ENCODE results near the gene HLA-DOB. TPM values are rescaled to one million over a fixed set of nuclear protein-coding genes. Genes with fewer than 3 reads are reported as not detected.

Gene HLA-DOB
- total RNA-seq, 1 donor from 2014 or later: not detected

DNA sequence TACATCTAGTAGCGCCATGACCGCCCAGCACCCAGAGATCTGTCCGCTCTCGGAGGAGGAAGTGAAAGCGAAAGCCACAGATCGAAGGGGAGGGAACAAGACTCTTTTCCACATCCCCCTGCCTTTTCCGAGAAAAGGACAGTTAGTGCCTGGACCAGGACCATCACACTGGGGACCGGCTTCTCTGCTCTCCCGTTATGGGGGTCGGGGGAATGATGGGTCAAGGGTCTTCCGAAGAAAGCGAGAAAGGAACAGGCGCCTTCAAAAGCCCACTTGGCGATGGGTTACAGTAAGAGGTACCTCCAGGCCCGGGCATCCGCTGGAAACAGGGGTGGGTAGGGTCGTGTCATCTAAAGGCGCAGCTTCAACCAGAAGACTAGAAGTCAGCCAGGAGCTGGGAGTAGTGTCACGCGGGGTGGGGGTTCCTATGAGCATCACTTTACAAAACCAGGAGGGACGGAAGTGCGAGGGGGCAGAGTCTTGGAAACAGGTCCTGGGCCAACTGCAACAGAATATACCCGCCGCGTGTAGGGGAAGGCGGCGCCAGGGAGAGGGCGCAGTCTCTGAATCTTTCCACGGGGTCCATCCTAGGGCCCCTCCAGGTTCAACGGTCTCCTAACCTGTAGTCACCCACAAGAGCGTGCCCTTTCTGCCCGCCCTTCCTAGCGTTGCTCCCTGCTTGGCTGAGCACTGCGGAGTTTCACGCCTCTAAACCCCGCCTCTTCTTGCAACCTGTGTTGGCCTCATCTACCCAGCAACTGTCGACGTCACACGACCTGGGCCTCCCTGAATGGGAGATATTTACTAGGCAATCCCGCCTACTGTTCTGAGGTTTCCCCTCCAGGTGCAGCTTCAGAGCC lies 27.4 kb upstream of the HLA-DOB start, which contains the start of gene PSMB8:
Gene PSMB8, minus strand, starts transcription at position 69 of the 860 bp plus-strand sequence. Its CDS starts 51 bp downstream, at position 18.
- peak; percentile 69 for DNase-seq (ENCODE audit: low read depth, low spot score)

DNA sequence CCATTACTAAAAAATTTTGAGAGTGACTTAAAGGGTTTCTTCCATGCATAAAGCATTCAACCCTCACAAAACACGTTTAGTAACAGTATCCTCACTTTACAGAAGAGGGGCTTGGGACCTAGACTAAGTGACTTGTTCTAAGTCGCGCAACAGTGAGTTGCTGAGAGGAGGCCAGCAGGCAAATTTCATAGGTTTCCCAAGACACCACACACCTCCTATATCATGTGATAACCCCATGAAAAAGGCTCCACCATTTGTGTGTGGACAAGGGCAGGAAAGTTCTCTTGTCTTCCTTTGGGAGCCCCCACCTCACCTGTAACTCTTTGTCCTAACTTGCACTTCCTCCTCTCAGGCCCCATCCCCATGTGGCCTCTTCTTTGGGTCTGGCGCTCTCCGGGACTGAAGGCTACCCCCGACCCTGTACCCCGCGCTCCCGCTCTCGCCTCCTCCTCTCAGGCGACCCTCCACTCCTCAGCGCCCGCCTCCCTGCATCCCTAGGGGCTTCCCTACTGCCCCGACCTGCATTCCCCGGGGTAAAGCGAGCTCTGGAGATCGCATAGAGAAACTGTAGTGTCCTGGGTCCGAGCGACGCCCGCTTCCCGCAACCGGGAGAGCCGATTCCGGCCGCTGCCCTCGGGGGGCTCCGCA lies 26.7 kb upstream of the HLA-DOB start:
- DNase-seq (ENCODE audit: low read depth, low spot score): no peak

GRCh38 chr6:32842690-32843089 lies 25.9 kb upstream of the HLA-DOB start:
- DNase-seq (ENCODE audit: low read depth, low spot score): no peak

- DNase-seq (ENCODE audit: low read depth, low spot score): no peak
Measured at GRCh38 chr6:32842021-32842650, 25.3 kb upstream of the HLA-DOB start.

- DNase-seq (ENCODE audit: low read depth, low spot score): no peak
Measured at GRCh38 chr6:32840604-32841246, 23.9 kb upstream of the HLA-DOB start.

GRCh38 chr6:32839356-32839755 lies 22.6 kb upstream of the HLA-DOB start:
- DNase-seq (ENCODE audit: low read depth, low spot score): no peak

- peak; percentile 69 for DNase-seq (ENCODE audit: low read depth, low spot score)
Measured at GRCh38 chr6:32838114-32838958, 21.5 kb upstream of the HLA-DOB start, which contains the start of gene TAP2. Gene TAP2 (minus strand): TSS chr6:32838739. CDS start chr6:32838233, 506 bp downstream.

- no peak for DNase-seq (ENCODE audit: low read depth, low spot score)
Measured at GRCh38 chr6:32837651-32838113, 20.9 kb upstream of the HLA-DOB start.

DNA sequence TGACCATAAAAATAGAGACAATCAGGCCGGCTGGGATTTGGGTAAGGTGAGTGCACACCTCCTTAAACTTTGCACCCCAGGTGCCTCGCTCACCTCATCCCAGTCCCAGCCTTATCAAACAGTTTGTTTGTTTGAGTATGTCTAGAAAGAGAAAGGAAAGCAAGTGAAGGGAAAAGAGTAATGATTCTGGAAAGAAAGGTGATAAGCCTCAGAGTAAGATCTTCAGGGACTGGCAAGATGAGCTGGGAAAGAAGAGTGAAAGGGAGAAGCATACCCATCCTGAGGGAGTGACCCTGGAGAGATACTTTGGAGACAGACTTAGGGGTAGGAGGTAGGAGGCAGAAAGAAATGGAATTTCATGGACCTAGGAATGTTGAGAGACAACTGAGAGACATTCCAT lies 20.1 kb upstream of the HLA-DOB start:
- no peak for DNase-seq (ENCODE audit: low read depth, low spot score)

DNA sequence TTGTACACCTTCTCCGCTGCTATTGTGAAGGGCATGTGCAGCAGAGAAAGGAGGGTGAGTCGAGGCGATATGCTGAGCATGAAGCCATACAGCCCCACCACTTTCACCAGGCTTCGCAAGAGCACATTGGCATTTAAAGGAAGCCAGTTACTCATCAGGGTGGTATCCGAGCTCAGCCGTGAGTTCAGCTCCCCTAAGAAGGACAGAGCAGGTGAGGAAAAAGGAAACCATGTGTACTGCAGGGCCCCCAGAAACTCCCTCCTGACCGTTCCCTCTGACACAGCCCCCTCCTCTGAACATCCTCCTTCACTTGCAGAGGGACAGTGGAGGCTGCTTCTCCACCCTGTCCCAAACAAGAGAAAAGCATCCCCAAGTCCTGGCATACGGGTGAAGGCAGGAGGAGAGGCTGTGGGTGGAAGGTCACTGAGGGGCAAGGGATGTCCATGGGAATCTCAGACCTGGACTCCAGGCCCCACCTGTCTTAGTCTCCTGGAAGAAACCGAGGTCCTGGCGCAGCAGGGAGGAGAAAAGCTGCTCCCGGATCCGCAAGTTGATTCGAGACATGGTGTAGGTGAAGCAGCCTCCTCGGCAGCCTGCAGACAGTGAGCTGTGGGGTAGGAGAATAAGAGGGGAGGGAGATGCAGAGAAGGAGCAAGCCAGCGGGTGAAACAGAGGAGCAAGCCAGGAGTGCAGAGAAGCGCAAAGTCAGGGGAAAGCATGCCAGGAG lies 18.5 kb upstream of the HLA-DOB start:
- no peak for DNase-seq (ENCODE audit: low read depth, low spot score)

GRCh38 chr6:32833664-32834063 lies 16.9 kb upstream of the HLA-DOB start:
- DNase-seq (ENCODE audit: low read depth, low spot score): no peak

DNA sequence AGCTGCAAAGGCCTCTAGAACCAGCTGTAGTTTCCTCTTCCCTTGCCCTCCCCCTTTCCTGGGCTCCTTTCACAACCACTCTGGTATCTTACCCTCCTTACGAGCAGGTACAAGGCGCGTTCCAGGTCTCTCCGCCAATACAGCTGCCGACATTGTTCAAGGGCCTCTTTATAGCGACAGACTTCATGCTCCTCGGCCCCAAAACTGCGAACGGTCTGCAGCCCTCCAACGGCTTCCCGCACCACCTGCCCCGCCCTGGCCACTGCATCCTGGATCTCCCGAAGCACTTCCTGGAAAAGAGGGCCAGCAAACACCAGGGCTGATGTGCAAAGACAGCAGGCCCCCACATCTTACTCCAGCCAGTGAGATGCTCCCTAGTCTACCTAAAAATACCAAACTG lies 15.7 kb upstream of the HLA-DOB start:
- DNase-seq (ENCODE audit: low read depth, low spot score): no peak

DNA sequence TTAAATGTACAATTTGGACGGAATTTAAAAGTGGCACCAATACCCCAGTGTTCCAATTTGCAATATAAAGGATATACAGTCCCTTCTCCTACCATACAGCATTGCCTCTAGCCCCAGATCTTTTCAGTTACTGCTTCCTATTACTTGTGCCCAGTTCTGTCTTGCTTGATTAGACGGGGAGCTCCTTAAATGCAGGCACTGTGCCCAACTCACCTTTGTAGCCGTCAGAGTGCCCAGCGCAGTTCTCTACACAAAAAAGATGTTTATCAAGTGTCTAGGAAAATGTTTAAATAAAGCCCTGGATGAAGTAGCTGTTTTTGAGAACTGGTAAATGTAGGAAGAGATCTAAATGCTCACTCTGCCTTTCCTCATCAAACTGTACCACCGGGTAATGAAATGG lies 14.1 kb upstream of the HLA-DOB start:
- no peak for DNase-seq (ENCODE audit: low read depth, low spot score)

DNA sequence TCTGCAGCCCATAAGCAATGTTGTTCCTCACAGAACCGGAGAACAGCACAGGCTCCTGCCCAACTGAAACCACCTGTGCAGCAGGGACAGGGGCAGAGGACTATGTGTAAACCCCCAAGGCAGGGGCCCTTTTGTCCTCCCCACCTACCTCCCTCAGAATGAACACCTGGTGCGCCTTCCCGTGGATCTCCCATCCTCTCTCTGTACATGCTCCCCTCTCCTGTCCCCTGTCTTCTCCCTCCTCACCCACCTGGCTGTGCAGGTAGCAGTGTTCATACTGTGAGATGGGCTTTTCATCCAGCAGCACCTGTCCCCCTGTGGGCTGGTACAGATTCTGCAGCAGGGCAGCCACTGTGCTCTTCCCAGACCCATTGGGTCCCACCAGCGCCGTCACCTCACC lies 13.2 kb upstream of the HLA-DOB start:
- no peak for DNase-seq (ENCODE audit: low read depth, low spot score)

- no peak for DNase-seq (ENCODE audit: low read depth, low spot score)
Measured at GRCh38 chr6:32829495-32829894, 12.7 kb upstream of the HLA-DOB start.

DNA sequence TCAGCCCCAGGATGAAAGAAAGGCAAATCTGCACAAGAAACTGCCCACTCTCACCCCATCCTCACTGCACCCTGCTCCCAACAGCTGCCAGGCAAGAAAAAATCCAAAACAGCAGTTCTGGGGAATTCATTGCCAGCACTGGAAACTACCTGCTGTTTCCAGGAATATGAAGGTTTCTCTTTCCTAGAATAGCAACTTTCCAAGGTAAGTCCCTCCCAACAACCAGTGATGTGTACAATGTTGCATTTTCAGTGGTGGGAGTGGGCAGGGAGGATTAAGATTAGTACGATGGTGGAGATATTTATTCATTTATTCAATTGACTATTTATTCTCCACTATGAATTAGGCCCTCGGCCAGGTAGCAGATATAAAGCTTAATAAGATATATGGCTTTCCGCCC lies 10.2 kb upstream of the HLA-DOB start:
- no peak for DNase-seq (ENCODE audit: low read depth, low spot score)

DNA sequence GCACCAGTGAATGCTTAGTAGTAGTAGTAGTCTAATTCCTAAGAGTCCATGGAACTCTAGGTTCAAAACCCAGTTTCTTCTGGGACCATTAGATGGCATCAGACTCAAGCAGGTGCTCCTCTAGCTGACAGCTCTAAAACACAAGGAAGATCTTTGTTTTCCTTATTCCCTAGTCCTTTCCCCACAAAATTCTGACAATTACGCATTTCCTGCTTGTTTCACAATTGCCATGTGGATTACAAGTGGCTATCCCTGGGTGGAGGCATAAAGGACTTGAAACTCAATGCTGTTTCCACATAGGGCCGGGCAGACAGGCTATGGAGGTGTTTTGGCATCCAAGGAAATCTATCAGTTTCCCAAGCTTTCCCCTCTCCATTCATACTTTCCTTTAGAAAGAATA lies 9.2 kb upstream of the HLA-DOB start:
- no peak for DNase-seq (ENCODE audit: low read depth, low spot score)

- no peak for DNase-seq (ENCODE audit: low read depth, low spot score)
Measured at GRCh38 chr6:32819729-32820128, 2.9 kb upstream of the HLA-DOB start.

GRCh38 chr6:32818867-32819266 lies 2.1 kb upstream of the HLA-DOB start:
- no peak for DNase-seq (ENCODE audit: low read depth, low spot score)

DNA sequence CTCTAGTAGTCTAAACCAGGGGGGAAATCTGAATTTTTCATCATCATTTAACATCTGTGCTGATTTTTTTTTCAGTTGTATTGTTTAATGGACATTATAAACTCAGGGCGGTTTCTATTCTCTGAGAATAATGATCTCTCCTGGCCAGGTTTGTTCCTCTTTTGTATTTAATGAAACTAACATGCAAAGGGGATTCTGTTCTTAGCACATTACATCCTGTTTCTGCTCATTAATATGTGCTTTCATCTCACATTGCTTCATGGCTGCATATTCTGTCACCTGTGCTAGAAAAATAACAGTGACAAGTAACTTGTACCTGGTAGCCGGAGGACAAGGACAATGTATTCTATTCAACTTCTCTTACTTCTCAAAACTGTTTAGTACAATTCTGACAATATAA lies 806 bp downstream of the HLA-DOB start:
- DNase-seq (ENCODE audit: low read depth, low spot score): no peak

Data from pulmonary artery endothelial cell (primary cell).